ENCODE measurements around the gene TFDP1.
"Not testable (repeated sequence)": the region's sequence is repeated elsewhere in the genome, so short reads cannot be mapped to it uniquely, and the experiment has no call there.

Gene TFDP1

DNA sequence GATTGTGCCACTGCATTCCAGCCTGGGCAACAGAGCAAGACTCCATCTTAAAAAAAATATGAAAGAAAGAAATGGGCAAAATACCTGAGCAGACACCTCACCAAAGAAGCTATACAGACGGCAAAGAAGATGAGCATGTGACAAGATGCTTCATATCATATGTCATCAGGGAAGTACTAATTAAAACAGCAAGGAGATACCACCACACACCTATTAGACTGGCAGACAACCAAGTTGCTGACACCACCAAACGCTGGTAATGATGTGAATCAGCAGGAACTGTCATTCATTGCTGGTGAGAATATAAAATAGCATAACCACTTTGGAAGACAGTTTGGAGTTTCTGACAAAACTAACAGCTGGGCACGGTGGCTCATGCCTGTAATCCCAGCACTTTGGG lies 11.5 kb upstream of the TFDP1 start:
- DNase-seq, result no peak

DNA sequence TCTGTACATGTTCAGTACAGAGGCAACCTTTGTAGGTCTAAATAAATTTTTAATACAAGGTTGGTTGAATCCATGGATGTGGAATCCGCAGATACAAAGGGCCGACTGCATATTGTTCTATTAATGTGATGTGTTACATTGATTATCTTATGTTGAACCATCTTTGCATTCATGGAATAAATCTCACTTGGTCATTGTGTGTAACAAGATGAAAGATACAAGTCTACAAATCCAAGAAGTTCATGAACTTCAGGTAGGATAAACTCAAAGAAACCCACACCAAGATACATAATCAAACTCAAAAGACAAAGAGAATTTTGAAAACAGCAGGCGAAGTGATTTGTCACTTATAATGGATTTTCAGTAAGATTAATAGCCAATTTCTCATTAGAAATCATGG lies 8.0 kb upstream of the TFDP1 start:
- DNase-seq, result no peak

DNA sequence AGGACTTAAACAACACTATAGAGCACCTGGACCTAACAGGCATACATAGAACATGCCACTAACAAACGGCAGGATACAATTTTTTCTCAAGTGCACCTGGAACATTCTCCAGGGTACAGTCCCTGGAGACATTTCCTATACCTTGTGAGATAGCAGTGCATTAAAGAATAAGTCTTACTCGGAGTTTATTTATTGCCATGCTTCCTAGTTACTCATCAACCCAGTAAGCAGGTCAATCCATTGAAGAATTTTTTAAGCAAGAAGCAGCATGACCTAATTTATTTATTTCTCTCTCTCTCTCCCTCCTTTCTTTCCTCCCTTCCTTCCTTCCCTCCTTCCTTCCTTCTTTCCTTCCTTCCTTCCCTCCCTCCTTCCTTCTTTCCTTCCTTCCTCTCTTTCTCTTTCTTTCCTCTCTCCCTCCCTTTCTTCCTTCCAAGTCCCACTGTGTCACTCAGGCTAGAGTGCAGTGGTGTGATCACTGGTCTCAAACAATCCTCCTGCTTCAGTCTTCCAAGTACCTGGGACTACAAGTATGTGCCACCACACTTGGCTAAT lies 6.6 kb upstream of the TFDP1 start:
- no peak for DNase-seq

DNA sequence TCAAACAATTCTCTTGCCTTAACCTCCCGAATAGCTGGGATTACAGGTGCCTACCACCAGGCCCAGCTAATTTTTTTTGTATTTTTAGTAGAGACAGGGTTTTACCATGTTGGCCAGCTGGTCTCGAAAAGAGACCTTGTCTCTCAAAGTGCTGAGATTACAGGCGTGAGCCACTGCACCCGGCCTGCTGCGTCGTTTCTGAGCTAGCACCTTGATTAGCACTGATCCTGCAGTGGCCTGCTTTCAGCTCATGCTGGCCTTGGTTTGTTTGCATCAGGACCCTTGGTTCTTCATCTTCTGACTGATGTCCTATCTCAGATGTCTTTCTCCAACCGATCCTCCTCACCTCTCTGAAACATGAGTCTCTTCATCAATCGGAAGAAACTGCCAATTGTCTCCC lies 4.9 kb upstream of the TFDP1 start:
- no peak for DNase-seq

DNA sequence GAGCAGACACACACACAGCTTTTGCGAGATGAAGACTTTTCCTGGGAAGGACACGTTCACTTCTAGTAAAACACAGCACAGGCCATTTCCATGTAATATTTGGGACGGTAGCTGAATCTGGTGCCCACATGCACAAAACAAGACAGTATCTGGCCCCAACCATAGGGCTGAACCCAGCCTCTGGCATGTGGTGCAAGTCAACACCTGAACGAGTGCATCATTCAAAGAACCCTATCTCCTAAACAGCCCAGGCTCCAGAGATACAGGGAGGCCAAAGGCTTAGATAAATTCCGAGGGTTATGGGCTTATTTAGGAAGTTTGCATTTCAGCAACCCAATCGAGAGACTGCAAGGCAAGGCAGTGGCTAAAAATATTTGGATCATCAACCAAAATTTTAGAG lies 2.7 kb upstream of the TFDP1 start:
- no peak for DNase-seq

DNA sequence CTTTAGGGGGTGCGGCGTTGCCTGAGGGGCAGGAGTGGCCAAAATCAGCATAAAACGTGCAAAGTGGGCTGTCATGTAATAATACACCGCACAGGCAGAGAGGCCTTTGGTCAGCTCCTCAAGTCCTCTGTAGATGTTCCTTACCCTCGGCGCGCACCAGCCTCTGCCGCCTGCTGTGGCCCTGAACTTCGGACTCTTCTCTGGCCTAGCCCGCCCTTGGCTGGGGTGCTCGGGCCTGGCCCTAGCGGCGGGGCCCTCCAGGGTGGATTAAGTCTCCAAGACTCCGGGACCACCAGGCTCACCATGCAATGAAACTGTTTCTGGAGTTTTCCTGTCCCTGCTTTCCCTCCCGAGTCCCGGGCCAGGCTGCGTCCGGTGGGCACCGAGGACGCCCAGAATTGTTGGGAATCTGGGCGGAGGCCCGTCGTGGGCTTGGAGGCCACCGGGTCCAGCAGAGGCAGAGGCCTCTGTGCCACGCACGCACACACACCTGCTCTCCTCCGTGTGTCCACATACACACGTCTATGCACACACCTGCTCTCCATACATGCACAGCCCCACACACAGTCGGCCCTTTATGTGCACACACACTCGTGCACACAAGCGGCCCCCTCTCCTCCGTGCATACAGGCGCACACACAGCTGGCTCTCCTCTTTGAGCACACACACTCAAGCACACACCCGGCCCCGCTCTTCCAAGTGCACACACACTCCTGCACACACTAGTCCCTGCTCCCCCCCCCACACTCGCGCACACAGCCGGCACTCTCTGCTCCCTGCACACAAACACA lies 1.5 kb upstream of the TFDP1 start:
- DNase-seq, result no peak

DNA sequence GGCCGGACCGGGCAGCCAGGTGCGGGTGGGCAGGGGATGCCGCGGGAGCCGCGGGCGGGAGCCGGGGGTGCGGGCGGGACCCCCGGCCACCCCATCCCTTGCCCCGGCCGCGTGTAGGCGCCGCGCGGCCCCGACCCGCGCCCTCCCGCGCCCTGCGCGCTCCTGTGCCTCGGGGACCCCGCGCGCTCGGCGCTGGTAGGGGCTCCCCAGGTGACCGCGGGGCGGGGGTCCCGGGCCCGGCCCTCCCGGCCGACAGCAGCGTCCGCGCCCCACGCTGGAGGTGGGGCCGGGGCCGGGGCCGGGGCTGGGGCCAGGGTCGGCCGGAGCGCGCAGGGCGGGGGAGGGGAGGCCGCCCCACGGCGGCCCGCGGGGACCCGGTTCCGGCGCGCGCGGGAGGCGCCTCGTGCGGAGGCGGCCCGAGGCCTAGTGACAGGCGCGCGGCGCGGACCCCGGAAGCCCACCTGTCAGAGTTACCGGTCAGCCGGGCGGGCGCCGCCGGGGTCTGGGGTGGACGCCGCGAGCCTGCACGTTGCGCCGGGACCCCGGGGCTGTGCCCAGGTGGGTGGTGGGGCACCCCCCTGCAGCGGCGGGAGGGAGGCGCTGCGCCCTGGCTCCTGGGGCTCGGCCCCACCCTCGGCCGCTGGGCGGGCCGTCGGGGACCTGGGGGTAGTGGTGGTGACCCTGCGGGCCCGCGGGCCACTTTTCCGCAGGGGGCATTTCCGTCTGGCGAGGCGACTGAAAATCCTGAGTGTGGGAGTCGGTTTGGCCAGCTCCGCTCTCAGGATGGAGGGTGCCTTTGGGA lies 518 bp downstream of the TFDP1 start:
- peak in 2 of 3 experiments; percentile 58 to 63 for DNase-seq

DNA sequence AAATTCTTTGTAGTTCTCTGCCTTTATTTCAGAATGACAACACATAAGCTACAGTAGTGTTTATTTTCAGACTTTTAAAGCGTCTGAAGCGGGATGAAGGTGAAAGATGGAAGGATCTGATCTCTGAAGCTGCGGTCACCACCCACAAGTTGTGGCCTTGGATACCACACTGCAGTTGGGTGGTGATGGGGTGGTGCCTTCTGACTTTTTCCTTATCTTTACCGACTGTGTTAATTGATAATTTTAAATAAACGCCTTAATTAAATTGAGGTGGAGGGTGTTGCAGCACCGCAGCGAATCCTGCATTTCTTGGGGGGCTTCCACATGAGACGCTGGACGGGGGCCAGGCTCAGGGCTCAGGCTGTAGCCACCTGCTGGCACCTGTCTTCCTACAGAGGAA lies 1.3 kb downstream of the TFDP1 start:
- DNase-seq, result peak in 1 of 3 experiments; percentile 57

DNA sequence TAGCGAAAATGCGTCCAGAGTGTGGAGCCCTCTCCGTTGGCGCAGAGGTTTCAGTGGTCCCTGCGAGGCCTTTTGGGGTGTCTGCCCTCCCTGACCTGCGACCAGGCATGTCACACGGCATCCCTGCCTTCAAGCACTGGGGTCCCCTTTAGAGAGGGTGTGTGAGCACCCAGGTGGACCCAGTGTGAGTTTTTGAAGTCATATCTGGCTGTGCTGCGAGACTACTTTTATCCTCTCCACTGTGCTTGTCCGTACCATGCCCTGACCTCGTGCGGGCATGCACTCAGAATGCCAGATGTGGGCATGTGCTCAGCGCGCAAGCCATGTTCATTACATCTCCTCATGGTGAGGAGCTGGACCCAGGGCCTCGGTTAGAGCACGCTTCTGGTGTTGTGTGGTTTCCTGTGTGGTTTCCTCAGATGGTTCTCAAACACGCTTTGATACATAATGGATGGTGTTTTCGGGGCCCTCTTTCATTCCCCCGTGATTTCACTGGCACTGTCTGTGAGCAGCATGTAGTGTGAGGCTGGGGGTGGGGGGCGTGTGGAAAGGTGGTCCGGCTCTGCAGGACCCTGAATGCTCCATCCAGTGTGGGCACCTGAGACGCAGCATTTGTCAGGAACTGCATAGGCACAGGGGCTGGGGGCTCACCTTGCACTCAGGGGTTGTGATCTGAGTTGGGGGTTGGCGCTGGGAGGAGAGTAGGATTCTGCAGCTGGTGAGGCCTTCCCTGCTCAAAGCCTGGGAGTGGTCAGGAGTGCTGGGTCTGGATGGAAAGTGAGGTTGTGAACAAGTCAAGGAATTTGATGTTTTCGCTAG lies 2.3 kb downstream of the TFDP1 start:
- no peak for DNase-seq

DNA sequence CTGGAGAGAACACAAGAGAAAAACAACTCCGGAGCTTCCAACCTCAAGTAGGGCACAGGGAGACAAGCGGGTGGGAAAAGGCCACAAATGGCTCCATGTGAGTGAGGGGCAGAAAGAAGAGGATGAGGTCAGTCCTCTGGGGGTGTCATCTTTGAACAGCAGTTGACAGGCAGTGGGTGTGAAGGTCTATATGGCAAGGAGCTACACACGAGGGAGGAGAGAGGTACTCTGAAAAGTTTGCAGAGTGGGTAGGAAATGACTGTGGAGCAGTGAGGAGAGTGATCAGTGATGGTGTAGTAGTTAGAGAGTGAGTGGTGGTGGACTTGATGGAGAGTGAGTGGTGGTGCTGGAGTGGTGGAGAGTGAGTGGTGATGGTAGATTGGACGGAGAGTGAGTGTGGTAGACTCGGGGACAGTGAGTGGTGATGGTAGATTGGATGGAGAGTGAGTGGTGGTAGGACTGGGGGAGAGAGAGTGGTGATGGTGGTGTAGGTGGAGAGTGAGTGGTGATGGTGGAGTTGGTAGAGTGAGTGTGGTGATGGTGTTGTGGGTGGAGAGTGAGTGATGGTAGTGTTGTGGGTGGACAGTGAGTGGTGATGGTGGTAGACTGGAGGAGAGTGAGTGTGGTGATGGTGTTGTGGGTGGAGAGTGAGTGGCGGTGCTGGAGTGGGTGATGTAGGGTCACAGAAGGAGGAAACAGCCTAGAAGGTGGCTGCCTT lies 4.0 kb downstream of the TFDP1 start:
- DNase-seq, result no peak

DNA sequence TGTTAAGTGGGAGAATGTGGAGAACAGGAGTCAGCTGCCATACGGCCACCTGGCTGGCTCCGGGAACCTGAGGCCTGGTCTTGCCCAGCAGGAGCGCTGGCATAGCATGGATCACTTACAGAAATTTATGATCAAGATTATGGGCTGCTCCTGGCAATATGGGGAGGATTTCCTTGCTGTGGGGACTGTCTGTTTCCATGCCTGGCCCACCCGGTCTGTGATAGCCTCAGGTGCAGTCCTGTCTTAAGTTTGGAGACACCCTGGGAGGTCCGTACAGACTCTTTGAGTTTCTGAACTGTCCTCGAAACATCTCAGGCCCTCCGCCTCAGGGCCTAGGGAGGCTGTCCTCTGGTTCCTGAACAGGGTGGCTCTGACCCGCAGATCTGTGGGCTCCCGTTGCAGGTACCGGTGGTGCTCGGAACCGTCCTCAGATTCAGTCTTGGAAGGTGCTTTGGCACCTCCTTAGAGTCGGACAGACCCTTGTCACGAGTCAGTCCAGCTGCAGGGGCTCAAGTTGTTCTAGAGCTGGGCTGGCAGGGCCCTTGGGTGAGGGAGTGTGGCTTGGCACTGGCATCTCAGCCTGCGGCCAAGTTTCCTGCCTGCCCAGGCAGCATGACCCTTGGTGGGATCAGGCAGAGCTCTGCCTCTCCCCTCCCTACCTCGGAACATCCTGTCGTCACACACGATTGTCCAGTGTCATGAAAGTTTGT lies 4.9 kb downstream of the TFDP1 start:
- DNase-seq, result no peak

DNA sequence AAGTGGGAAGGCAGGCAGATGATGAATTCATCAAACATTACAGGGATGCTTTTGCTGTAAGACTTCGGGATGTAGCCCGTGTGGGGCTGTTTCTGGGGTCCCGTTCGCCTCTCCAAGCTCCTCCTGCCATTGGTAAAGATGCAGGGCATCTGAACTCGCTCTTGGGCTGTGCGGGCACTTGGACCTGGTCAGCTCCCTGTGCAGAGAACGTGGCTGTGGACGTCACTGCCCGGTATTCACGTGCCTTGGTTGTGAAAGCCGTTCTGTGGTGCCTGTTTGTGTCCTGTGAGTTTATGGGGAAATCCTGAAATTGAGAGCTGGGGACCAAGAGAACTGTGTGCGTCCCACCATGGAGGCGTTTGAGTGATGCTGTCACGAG lies 5.4 kb downstream of the TFDP1 start:
- no peak for DNase-seq

DNA sequence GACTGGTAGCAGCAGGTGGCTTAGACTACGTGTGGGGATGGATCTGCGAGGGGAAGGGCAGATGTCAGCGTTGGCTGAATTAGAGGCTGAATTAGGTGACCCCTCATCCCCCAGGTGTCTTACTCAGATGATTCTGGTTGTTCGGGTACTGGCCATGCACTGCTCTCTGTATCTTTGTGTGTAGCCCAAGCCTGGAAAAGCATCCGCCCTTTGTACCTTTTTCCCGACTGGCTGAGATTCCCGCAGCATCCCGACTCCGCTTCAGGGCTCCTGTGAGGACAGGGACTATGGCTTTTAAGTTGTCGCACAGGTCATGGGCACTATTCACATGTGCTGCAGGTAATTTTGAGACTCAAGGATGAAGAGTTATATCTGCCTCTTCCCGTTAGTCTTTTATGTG lies 7.2 kb downstream of the TFDP1 start:
- no peak for DNase-seq

DNA sequence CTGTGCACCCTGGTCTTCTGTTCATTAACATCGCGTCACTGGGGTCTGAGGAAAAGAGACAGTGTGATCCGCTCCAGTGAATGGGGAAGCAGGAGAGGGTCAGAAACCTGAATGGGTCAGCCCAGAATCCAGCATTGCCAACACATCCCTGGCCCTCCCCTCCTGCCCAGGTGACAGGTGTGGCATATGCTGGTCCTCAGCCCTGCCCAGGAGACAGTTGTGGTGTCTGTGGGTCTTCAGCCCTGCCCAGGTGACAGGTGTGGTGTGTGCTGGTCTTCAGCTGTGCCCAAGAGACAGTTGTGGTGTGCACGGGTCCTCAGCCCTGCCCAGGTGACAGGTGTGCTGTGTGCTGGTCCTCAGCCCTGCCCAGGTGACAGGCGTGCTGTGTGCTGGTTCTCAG lies 8.0 kb downstream of the TFDP1 start:
- DNase-seq, result no peak

DNA sequence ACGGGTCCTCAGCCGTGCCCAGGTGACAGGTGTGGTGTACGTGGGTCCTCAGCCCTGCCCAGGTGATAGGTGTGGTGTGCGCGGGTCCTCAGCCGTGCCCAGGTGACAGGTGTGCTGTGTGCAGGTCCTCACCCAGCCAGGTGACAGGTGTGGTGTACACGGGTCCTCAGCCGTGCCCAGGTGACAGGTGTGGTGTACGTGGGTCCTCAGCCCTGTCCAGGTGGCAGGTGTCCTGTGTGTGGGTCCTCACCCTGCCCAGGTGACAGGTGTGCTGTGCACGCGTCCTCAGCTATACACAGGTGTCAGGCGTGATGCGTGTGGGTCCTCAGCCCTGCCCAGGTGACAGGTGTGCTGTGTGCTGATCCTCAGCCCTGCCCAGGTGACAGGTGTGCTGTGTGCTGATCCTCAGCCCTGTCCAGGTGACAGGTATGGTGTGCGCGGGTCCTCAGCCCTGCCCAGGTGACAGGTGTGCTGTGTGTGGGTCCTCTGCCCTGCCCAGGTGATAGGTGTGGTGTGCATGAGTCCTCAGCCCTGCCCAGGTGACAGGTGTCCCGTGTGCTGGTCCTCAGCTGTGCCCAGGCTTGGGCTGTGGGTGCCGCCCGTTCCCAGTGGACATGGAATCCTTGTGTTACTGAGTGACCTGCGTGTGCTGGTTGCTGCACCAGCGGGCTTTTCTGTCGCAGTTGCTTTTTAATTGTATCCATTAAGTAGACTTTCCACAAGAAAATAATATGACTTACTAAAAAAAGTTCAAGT lies 9.7 kb downstream of the TFDP1 start:
- DNase-seq, result not testable (repeated sequence)

DNA sequence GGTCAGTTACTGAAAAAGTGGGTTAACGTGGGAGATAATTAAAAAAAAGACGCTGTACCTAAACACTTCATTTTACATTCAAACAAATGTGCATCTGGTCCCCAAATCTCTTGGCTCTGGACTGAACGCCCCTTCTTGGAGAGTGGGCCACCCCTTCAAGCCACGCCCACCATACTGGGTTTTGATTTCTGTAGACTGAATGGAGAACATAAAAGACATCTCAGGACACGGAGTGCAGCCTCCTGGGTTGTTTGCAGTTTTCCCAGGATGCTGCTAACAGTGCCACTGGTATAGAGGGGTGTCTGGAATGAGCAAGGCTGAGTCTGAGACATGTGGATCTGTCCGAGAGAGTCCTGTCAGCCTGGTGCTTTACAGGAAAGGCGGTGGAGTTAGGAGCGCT lies 10.6 kb downstream of the TFDP1 start:
- DNase-seq, result no peak

DNA sequence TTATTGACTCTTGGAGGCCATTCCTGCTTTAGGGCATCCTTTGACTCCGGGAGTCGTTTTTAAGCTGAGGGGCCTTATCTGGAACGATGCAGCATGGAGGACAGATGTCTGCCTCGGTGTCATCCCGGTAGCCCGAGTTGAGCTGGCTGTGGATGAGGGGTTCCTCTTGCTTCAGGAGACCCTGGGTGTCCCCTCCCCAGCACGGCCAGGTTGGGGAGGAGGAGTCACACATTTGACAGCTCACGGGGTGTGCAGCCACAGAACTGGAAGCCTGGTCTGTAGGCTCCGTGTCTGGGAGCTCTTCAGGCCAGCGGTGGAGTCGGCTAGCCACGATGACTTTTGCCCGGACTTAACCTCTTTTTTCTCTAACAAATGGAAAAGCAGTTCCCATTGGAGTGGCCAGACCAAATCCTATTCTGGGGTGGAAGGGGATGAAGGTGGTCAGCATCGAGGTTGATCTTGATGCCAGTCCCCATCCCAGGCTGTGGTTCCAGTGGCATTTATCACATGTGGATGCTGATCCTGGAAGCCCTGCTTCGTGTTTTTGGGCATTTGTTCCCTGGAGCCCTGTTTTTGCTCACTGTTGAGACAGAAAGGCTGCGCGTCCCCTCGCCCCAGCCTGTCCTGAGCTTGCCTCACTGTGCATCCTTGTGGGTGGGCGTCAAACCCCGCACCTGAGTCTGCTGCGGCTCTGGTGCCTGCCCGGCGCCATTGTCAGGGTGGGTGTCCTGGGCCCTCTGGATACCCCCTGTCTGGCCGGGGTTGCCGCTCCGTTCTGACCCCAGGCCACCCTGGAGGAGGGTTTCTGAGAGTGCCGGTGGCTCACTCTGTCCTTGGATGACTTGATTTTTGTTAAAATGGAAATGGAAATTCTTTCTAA lies 12.0 kb downstream of the TFDP1 start:
- DNase-seq, result no peak

DNA sequence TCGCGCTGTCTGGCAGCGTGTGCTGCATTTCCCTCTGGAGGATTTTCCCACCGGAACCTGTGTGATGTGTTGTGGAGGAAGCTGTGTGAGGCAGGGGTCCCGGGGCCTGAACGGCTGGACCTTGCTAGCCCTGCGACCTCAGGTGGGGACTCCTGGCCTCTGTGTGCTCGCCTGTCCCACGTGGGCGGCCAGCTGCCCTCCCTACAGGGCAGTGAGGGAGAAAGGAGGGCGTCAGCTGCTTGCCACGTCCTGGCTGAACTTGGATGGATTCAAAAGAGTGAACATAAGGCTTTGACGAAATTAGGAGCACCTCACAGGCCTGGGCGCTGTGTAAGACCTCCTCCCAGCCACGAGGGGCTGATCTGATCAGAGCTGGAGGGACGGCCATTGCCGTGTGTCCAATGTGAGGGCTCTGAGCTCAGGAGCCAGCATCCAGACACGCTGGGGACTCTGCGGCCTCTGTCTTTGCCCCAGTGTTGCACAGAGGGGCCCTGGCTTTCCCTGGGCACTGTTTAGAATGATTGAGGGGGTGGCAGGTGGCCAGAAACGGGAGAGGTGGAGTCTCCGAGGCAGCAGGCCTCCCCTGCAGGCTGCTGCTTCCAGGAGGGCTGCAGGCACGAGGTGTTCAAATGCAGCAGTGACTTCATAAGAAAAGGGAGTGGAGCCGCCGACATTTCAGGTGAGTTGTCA lies 13.0 kb downstream of the TFDP1 start:
- DNase-seq, result no peak

DNA sequence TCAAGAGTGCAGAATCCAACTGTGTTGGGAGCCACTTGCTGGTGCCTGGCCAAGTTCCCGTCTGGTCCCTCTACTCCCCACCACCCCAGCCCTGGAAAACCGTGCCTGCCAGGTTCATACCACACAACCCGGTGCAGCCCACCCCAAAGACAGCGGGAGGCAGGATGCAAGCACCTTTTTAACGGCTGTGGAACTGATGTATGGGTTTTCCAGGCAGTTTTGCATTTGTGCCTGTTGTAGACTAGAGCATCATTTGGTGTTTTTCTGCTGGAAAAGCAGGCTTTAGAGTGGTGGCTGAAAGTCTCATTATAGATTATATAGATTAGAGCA lies 13.5 kb downstream of the TFDP1 start:
- DNase-seq, result no peak

DNA sequence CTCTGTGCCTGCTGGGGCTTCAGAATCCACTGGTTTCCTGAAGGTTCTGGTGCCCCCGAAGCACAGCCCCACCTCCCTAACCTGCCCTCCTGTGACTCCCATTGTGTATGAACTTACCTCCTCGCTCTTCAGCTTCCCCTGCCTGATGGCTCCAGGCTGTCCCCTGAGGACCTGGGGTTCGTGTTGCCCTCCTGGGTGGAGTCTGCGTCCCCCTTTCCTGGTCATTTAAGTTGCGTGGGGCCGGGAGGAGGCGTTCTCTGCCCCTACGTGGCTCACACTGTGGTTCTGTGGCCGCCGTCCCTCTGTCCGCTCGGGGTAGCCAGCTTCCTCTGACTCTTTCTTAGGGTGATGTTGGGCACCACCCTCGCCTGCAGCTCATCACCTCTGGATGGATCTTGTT lies 13.9 kb downstream of the TFDP1 start:
- DNase-seq, result no peak
